GM19397 (cell line): ENCODE measurements around the gene APP.

Experiments
- ATAC-seq: cut with Tn5 transposase; IDR thresholded peaks from one replicate; pipeline ENCODE4 v1.9.1; 2021; ENCODE audit warnings: mild to moderate bottlenecking, moderate library complexity; ENCODE audit not compliant: unreplicated experiment

APP gene

DNA sequence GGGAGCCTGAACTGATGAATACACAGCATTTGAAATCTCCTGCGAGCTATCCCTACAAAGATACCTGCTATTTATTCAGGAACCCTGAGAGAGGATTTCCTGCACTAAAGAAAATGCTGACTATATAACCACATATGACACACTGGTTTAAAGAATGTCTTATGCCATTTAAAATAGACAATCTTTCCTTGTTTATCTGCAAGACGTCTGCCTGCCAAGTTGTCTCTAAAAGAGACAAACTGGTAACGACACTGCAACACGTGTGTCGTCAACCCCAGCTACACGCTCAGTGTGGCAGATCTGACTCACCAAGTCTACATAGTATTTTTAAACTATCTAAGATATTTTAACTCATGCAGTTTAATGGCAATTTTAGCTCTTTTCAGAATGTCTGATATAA lies 42.7 kb downstream of the APP start:
- ATAC-seq, result no peak

DNA sequence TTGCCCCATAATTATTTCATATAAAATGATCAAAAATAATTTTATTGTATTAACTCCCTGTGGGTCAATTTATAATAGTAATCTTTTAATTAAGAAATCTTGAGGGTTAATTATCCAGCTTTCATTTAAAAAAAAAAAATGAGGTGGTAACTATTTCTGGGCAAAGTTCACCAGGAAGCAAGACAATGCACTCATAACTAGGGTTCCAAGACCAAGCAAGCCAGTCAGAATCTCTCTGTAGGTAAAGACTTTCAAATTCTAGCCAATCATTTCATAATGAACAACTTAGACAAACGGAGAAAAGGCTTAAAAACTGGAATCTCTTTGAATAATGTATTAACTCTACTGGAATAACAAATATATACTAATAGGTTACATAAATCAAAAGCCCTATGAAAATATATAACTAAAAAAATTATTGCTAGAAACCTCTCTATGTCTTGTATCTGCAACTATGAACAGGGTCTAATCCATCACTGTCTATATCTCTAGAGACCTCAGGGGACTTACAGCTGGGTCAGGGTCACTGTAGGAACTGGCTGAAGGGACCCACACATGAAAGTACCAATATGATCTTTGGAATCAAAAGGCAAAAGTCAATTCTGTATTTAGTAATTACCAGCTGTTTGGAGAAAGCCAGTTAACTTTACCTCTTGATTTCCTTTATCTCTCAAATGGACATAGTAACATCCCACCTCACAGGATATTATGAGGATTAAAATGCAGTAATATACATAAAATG lies 43.3 kb downstream of the APP start:
- ATAC-seq, result no peak

GRCh38 chr21:26126168-26126553 lies 44.4 kb downstream of the APP start:
- ATAC-seq, result no peak

GRCh38 chr21:26125433-26126167 lies 45.0 kb downstream of the APP start:
- ATAC-seq, result no peak

GRCh38 chr21:26124896-26125295 lies 45.7 kb downstream of the APP start:
- no peak for ATAC-seq

GRCh38 chr21:26124421-26124833 lies 46.1 kb downstream of the APP start:
- ATAC-seq, result no peak

- ATAC-seq, result no peak
These were observed 47.6 kb downstream of the APP start for GRCh38 chr21:26123012-26123411.

DNA sequence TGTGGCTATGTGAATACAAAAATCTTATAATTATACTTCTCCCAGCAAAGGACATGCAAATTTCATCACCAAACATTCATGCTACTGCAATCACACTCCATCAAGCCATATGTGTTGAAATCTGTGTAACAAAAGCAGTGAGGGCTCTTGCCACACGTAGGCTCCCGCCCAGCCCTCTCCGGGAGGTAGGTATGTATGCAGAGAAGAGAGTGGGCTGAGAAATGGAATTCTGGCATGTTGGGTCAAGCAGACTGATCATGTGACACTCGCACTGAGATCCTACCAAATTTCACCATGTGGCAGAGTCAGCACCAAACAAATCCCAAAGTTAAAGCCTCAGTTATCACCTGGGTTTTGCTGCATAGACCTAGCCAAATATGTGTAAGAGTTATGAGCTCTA lies 49.7 kb downstream of the APP start:
- no peak for ATAC-seq

DNA sequence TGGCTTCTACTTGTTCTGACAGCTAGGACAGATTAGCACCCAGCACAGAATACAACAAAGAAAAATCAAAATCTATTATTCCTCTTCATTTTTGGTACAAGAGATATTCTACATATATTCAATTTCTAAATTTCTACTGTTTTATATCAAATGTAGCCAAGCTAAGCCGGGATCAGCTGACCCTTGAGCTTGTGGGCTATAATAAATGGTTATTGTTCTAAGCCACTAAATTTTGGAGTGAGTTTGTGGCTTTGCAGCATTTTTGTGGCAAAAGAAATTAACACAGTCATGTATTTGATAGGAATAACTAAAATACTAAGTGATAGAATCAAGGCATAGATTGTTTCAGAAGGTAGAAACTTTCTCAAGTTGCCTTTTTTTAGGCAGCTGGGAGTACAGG lies 50.7 kb downstream of the APP start:
- ATAC-seq, result no peak

DNA sequence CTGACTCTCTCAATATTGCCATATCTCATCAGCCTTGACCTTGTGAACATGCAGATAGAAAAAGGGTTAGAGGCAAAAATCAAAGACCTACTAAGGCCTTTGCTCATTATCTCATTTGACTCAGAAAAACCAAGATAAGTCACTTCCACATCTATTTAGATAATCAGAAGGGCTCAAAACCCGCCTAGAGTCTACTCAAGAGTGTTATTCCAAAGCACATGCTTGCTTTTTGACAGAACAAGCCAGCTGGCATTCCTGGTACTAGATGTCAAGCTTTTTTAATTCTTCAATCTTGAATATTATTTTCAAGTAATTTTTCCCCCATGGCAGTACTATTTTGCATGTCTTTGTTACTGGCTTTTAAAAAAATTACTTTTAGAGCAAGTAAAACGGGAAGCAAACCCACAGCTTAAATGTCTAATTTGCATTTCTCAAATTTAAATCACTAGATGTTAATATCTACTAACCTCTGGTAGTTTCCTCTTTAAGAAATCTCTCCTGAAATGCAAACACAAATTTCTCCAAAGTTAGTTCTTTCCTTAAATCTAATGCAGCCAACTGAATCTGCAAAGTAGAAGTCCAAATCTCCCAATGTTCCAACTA lies 51.5 kb downstream of the APP start:
- ATAC-seq, result no peak

GRCh38 chr21:26117972-26118367 lies 52.6 kb downstream of the APP start:
- ATAC-seq, result no peak

DNA sequence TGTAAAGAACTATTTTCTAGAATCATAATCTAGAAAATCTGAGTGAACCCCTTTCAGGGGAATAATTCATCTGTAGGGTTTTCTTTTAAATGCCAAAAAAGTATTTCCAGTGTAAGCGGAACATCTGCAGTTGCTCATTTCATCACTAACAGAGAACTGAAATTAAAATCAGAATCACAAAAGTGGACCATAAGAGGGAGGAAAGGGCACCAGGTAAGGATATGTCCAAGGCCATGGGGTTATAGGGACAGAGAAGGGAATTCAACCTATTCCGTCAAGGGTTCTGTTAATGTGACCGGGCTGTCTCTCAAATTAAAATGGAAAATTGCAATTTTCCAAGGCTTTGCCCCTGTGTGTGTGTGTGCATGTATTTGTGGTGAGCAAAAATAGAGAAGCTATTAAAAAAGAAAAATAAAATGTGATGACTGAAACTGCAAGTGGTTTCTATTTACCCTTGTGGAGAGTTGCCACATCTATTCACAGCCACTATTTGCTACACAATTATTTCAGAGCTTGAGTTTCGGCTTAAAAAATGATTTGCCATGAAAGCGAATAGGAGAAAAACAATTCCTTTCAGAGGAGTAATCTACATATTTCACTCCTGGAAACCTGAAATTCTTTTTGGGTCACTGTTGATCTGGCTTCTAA lies 53.1 kb downstream of the APP start:
- no peak for ATAC-seq

- no peak for ATAC-seq
These were observed 54.0 kb downstream of the APP start for GRCh38 chr21:26116456-26117011.

DNA sequence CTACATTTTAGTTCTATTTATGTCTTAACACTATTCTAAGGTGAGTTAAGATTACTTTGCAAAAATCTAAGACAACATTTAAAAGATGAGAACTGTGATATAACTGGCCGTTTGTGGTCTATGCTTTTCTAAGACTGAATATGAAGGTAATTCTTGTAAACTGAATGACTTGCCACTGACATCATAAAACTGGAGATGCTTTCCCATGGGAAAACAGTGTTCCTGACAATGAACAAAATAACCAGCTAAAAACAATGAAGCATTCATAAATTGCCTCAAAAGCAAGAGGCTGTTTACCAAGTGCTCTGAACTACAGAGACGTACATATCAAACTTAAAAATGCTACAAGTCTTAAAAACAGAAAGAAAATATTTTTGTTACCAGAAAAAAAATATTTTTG lies 54.7 kb downstream of the APP start:
- ATAC-seq, result no peak

- no peak for ATAC-seq
These were observed 55.3 kb downstream of the APP start for GRCh38 chr21:26115305-26115704.

- no peak for ATAC-seq
These were observed 57.6 kb downstream of the APP start for GRCh38 chr21:26112975-26113374.

DNA sequence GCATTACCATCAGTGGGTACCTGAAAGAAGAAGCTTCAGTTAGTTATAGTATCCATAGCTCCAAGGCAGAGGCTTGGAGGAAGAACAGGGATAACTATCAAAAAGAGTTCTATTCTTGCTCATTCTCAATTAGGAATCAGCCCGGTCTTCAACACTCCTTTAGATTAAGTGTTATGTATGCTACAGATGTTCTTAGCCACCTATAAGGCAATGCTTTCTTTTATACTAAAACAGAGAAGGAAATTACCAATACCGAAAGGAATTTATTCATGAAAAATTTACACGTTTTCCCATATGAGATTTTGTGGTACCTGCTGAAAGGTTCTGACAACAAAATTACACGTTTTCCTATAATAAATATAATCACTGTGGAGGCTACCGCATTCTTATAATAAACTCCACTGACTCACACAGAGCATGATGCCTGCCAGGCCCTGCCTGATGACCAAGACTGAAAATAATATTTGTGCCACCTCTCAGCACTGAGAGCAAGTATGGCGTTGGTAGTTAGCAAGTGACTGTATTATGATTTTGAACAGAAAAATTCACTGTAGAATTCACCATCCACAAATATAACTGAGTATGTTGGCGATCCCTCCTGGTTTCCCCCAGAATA lies 58.3 kb downstream of the APP start:
- no peak for ATAC-seq

DNA sequence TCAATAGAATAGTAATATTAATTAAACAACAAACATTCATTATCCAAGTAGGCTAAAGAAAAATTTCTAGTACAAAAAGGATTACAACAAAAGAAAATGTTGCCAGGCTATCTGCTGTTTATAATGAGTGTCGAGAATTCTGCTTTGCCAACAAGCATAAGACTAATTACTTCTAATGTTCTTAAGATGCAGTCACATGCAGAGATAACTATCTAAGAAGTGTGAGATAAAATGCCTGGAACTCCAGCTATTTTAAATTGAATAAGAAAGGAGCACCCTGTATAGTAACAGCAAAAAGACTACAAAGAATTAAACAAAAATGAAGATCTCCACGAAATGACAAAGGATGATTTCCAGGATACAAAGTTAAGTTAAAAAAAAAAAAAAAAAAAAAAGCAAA lies 59.9 kb downstream of the APP start:
- no peak for ATAC-seq

DNA sequence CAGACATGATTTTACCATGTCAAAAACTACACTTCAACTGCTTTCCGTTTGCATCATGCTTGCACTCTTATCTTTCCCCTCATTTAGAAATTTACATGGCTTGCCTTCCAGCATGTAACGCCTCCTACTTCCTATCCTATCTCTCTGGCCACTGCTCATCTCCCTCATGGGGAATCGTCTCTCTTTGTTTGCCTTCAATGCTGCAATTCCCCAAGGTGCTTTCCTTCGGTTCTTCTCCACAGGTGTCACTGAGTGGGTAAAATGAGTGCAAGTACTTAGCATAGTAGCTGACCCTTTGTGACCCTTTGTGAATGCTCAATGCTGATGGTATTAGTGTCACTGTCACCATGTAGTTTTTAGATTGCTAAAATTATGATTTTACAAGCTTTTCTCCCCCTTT lies 63.1 kb downstream of the APP start:
- no peak for ATAC-seq

- ATAC-seq, result no peak
These were observed 64.0 kb downstream of the APP start for GRCh38 chr21:26106562-26106961.

DNA sequence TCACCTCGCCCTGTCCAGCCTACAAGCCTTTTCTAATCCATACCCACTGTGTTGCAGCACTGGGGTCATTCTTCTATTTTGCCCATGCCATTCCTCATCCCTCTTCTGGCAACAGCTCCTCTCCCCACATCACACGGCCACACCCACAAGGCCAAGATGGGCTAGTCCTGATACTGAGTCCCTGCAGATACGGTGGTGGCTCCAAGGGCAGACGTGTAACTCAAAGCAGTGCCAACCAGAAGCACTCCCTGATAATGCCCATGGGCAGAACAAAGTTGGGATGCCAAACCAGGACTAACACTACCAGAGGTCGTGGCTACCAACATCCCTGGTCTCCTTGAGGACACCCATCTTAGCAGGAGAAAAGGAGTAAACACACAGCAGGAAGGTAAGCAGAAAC lies 64.8 kb downstream of the APP start:
- no peak for ATAC-seq
